Neural cell (in vitro differentiated cells): ENCODE results near the gene CLIC4.

Experiments used
- EP300 ChIP-seq: fragments of 450-650 bp; conservative IDR thresholded peaks from 2 replicates; pipeline ENCODE4 v1.6.1; 2014; ENCODE audit warnings: antibody characterized with exemption, mild to moderate bottlenecking, moderate library complexity; ENCODE audit not compliant: poor library complexity, severe bottlenecking
- EZH2 ChIP-seq: fragments of 200-600, 300-800 bp; shearing (Covaris generic), sonication (generic); IDR thresholded peaks from 2 replicates; pipeline ENCODE4 v1.6.1; 2014; ENCODE audit warnings: antibody characterized with exemption, low read length, borderline replicate concordance, mild to moderate bottlenecking; ENCODE audit not compliant: insufficient read depth, poor library complexity, severe bottlenecking
- RAD21 ChIP-seq: fragments of 450-650 bp; conservative IDR thresholded peaks from 2 replicates; pipeline ENCODE4 v1.6.1; 2014; ENCODE audit warnings: antibody characterized with exemption, mild to moderate bottlenecking, moderate library complexity
- SMC3 ChIP-seq: fragments of 450-650 bp; conservative IDR thresholded peaks from 2 replicates; pipeline ENCODE4 v1.6.1; 2014; ENCODE audit warnings: antibody characterized with exemption, mild to moderate bottlenecking, moderate library complexity; ENCODE audit not compliant: poor library complexity
- TAF1 ChIP-seq: IDR thresholded peaks from 2 replicates; pipeline ENCODE4 v1.6.1; 2012; ENCODE audit warnings: low read depth
- TF ChIP-seq, protein P1 (sequence below): fragments of 450-650 bp; IDR thresholded peaks from 2 replicates; pipeline ENCODE4 v1.5.1; 2014; ENCODE audit warnings: antibody characterized with exemption, mild to moderate bottlenecking, moderate library complexity; ENCODE audit not compliant: poor library complexity, severe bottlenecking
- TF ChIP-seq, protein P2 (sequence below): IDR thresholded peaks from 2 replicates; pipeline ENCODE4 v1.6.1; 2012; ENCODE audit warnings: borderline replicate concordance

DNA sequence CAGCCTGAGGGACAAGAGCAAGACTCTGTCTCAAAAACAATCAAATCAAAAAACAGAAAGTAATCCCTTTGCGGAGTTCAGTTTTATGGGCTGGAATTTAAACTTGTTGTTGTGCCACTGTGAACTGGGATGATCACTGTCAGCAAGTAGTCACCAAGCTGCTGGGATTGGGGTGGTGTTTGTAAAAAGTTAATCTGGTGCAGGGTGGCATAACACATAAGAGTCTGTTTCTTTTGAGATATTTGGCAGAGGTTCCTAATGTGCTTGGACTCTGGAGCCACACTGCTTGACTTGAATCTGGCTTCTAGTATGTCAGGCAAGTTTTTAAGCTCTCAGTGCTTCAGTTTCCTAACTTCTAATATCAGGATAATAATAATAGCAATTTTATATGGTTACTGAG is 6.6 kb downstream of the CLIC4 start:
- TF ChIP-seq TAF1, result no peak
- TF ChIP-seq, protein P1, sequence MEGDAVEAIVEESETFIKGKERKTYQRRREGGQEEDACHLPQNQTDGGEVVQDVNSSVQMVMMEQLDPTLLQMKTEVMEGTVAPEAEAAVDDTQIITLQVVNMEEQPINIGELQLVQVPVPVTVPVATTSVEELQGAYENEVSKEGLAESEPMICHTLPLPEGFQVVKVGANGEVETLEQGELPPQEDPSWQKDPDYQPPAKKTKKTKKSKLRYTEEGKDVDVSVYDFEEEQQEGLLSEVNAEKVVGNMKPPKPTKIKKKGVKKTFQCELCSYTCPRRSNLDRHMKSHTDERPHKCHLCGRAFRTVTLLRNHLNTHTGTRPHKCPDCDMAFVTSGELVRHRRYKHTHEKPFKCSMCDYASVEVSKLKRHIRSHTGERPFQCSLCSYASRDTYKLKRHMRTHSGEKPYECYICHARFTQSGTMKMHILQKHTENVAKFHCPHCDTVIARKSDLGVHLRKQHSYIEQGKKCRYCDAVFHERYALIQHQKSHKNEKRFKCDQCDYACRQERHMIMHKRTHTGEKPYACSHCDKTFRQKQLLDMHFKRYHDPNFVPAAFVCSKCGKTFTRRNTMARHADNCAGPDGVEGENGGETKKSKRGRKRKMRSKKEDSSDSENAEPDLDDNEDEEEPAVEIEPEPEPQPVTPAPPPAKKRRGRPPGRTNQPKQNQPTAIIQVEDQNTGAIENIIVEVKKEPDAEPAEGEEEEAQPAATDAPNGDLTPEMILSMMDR, result no peak
- TF ChIP-seq SMC3, result no peak
- TF ChIP-seq EZH2, result no peak
- no peak for TF ChIP-seq RAD21
- no peak for TF ChIP-seq EP300
- TF ChIP-seq, protein P2, sequence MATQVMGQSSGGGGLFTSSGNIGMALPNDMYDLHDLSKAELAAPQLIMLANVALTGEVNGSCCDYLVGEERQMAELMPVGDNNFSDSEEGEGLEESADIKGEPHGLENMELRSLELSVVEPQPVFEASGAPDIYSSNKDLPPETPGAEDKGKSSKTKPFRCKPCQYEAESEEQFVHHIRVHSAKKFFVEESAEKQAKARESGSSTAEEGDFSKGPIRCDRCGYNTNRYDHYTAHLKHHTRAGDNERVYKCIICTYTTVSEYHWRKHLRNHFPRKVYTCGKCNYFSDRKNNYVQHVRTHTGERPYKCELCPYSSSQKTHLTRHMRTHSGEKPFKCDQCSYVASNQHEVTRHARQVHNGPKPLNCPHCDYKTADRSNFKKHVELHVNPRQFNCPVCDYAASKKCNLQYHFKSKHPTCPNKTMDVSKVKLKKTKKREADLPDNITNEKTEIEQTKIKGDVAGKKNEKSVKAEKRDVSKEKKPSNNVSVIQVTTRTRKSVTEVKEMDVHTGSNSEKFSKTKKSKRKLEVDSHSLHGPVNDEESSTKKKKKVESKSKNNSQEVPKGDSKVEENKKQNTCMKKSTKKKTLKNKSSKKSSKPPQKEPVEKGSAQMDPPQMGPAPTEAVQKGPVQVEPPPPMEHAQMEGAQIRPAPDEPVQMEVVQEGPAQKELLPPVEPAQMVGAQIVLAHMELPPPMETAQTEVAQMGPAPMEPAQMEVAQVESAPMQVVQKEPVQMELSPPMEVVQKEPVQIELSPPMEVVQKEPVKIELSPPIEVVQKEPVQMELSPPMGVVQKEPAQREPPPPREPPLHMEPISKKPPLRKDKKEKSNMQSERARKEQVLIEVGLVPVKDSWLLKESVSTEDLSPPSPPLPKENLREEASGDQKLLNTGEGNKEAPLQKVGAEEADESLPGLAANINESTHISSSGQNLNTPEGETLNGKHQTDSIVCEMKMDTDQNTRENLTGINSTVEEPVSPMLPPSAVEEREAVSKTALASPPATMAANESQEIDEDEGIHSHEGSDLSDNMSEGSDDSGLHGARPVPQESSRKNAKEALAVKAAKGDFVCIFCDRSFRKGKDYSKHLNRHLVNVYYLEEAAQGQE, result no peak
